ENCODE results near the gene NCK2. TPM values are rescaled to one million over a fixed set of nuclear protein-coding genes. Genes with fewer than 3 reads are reported as not detected.

Gene NCK2
- total and polyA plus RNA-seq, 10 of the 15 experiments (the other 5 are each of a cell fraction or from before 2014, with no cell fraction given): 1.2 to 30.9 (median 14.1) TPM

DNA sequence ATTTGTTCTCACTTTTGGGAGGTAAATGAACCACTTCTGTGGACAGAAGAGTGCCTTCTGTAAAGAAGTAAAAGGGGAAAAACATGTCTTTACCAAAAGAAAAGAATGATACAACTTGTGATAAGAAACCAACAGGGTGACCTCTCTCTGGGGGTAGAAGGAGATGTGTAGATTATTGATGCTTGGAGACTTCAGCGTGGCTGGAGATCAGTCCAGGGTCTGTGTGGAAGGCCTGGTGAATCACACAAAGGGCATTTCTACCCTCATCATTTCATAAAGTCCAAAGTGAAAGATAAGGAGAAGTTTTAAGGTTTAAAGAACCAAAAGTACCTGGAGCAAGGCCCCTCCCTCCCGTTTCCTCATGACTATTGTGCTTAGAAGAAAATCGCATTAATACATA lies 142.5 kb downstream of the NCK2 start:
- Histone ChIP-seq H3K36me3 (ENCODE audit: control insufficient read depth in 2 of 2, insufficient read depth in 2 of 2, low read length in 1 of 2) (peaks cover 0 to 3% of the 10 kb centered on the region in 2 experiments), H2AFZ (ENCODE audit: control insufficient read depth, low read depth, low read length) (no peak overlapping the region), H3K4me3 (no peak overlapping the region), H3K4me2 (ENCODE audit: control insufficient read depth, insufficient read depth) (no peak overlapping the region), H3K9me3 (replicated peaks; ENCODE audit: control insufficient read depth, insufficient read depth, low read length) (peaks cover 7% of the 10 kb centered on the region), H3K9ac (ENCODE audit: control insufficient read depth, insufficient read depth, low read length) (no peak overlapping the region), H3K4me1 (ENCODE audit: control insufficient read depth, insufficient read depth, low read length) (peaks cover 5% of the 10 kb centered on the region), H3K27me3 (replicated peaks in 1 of 2; ENCODE audit: control insufficient read depth in 2 of 2, insufficient read depth in 2 of 2, low read length in 1 of 2) (no peaks in the 10 kb centered on the region), H3K79me2 (ENCODE audit: control insufficient read depth, insufficient read depth, low read length) (peaks cover 4% of the 10 kb centered on the region), H4K20me1 (ENCODE audit: control insufficient read depth, insufficient read depth) (no peaks in the 10 kb centered on the region), H3K27ac (ENCODE audit: control insufficient read depth, insufficient read depth) (no peak overlapping the region)
- in situ Hi-C loops (cut with MboI): no loop called here
- ATAC-seq (no peak), DNase-seq (ENCODE audit: low read depth, low spot score) (no peak), FAIRE-seq (no peak)
- no TSS peak for BruUV-seq (replicated peaks)
- ChIA-PET RAD21 (ENCODE audit: unreplicated experiment) (no interaction called here), POLR2A (no interaction called here), CTCF (interaction anchor here (1.2 kb wide), 1 partner anchor 76 kb away, joined by 3 read pairs; no protein-coding TSS in a partner anchor), SMC1A (ENCODE audit: uncharacterized antibody, unreplicated experiment) (no interaction called here)
- WGBS (ENCODE audit: insufficient coverage, insufficient replicate concordance, low lambda C conversion rate, missing lambda C conversion rate): 98% methylated on average over 3 of the region's 3 CpGs
- TF ChIP-seq SRF (IDR thresholded peaks at IDR 0.05; ENCODE audit: low read depth in 2 of 2, low read length in 2 of 2) (no peak), TARDBP (IDR thresholded peaks at IDR 0.05; ENCODE audit: borderline replicate concordance) (no peak), RFX5 (IDR thresholded peaks at IDR 0.05; ENCODE audit: low read depth, low read length) (no peak), CBFB (IDR thresholded peaks at IDR 0.05; ENCODE audit: low read depth) (no peak), DPF2 (IDR thresholded peaks at IDR 0.05) (no peak), TCF7 (IDR thresholded peaks at IDR 0.05; ENCODE audit: borderline replicate concordance) (no peak), ZNF384 (IDR thresholded peaks at IDR 0.05; ENCODE audit: borderline replicate concordance, low read depth, low read length) (no peak), YBX1 (IDR thresholded peaks at IDR 0.05) (no peak), CREM (IDR thresholded peaks at IDR 0.05; ENCODE audit: low read depth) (no peak), TAF1 (IDR thresholded peaks at IDR 0.05; ENCODE audit: borderline replicate concordance, low read depth, low read length) (no peak), MEF2A (IDR thresholded peaks at IDR 0.05; ENCODE audit: insufficient read depth, low read depth, low read length) (no peak), HDAC6 (IDR thresholded peaks at IDR 0.05; ENCODE audit: unreplicated experiment) (no peak), RAD21 (IDR thresholded peaks at IDR 0.05; ENCODE audit: insufficient read depth, low read depth, low read length) (no peak), MYB (IDR thresholded peaks at IDR 0.05; ENCODE audit: borderline replicate concordance, low read depth, low read length) (no peak), BCL11A (IDR thresholded peaks at IDR 0.05; ENCODE audit: low read depth, low read length) (no peak), GABPA (IDR thresholded peaks at IDR 0.05; ENCODE audit: low read depth) (no peak), MXI1 (IDR thresholded peaks at IDR 0.05; ENCODE audit: low read depth, low read length) (no peak), ZNF24 (IDR thresholded peaks at IDR 0.05) (no peak)
- TF ChIP-seq, protein P1, sequence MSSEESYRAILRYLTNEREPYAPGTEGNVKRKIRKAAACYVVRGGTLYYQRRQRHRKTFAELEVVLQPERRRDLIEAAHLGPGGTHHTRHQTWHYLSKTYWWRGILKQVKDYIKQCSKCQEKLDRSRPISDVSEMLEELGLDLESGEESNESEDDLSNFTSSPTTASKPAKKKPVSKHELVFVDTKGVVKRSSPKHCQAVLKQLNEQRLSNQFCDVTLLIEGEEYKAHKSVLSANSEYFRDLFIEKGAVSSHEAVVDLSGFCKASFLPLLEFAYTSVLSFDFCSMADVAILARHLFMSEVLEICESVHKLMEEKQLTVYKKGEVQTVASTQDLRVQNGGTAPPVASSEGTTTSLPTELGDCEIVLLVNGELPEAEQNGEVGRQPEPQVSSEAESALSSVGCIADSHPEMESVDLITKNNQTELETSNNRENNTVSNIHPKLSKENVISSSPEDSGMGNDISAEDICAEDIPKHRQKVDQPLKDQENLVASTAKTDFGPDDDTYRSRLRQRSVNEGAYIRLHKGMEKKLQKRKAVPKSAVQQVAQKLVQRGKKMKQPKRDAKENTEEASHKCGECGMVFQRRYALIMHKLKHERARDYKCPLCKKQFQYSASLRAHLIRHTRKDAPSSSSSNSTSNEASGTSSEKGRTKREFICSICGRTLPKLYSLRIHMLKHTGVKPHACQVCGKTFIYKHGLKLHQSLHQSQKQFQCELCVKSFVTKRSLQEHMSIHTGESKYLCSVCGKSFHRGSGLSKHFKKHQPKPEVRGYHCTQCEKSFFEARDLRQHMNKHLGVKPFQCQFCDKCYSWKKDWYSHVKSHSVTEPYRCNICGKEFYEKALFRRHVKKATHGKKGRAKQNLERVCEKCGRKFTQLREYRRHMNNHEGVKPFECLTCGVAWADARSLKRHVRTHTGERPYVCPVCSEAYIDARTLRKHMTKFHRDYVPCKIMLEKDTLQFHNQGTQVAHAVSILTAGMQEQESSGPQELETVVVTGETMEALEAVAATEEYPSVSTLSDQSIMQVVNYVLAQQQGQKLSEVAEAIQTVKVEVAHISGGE (CRISPR knock-in tag; IDR thresholded peaks at IDR 0.05): no peak
- intact Hi-C loops (cut with micrococcal nuclease; ENCODE audit: unreplicated experiment): loop anchor here (5.0 kb wide), 1 partner anchor 140 kb away; no protein-coding TSS in a partner anchor

All from GM12878 (cell line).